B cell (primary cell): ENCODE results near the gene RNF157. TPM values are rescaled to one million over a fixed set of nuclear protein-coding genes. Genes with fewer than 3 reads are reported as not detected.
"Not testable (repeated sequence)": the region's sequence is repeated elsewhere in the genome, so short reads cannot be mapped to it uniquely, and the experiment has no call there.

ENCODE experiments used
- ATAC-seq: fragments of 200-7000 bp; cut with Tn5 transposase; one replicate; pipeline ENCODE4 v1.10.0; 2021; ENCODE audit warnings: low read depth, mild to moderate bottlenecking, moderate number of reproducible peaks, moderate library complexity
- CTCF ChIA-PET: fragments of 350-600 bp; sonication (Branson Sonifier 250); formaldehyde crosslinking; loops from one replicate; lab custom pipeline; 2021; ENCODE audit warnings: antibody characterized with exemption, inconsistent platforms; lab: Charles Lee
- POLR2A ChIA-PET: fragments of 350-600 bp; sonication (Branson Sonifier 250); formaldehyde crosslinking; loops from one replicate; lab custom pipeline; 2021; ENCODE audit warnings: antibody characterized with exemption; lab: Charles Lee
- DNase-seq: peaks from one replicate; pipeline ENCODE4 v3.0.0; 2013
- H2AFZ ChIP-seq: 2 replicates; pipeline ENCODE4 v1.6.1; 2012; ENCODE audit warnings: mild to moderate bottlenecking, low read depth, low read length; ENCODE audit not compliant: insufficient read depth, poor library complexity, severe bottlenecking
- H3K27ac ChIP-seq, 2 donors: 1 replicate in 1 of 2; 2 replicates in 1 of 2; pipeline ENCODE4 v1.5.1; 2012 to 2013; ENCODE audit warnings: low read length in 2 of 2, mild to moderate bottlenecking in 2 of 2, moderate library complexity in 1 of 2
- H3K27me3 ChIP-seq, 4 experiments: fragments of 200-600 bp in 1 of 4; sonication (generic) in 1 of 4; replicated peaks in 1 of 4; 1 replicate in 2 of 4; 2 replicates in 2 of 4; pipeline versions ENCODE4 v1.6.1 to v1.7.0; 2013 to 2016; ENCODE audit warnings: low read length in 3 of 4, mild to moderate bottlenecking in 2 of 4, mixed read lengths in 1 of 4, moderate library complexity in 1 of 4; ENCODE audit not compliant: insufficient read depth in 4 of 4, control insufficient read depth in 3 of 4; ENCODE audit errors: control extremely low read depth in 1 of 4
- H3K36me3 ChIP-seq, 2 experiments: replicated peaks in 1 of 2; 1 replicate in 1 of 2; 2 replicates in 1 of 2; pipeline versions ENCODE4 v1.6.1 to v1.7.1; 2013; ENCODE audit warnings: low read length in 1 of 2; ENCODE audit not compliant: insufficient read depth in 2 of 2, control insufficient read depth in 1 of 2; ENCODE audit errors: control extremely low read depth in 1 of 2, extremely low read depth in 1 of 2
- H3K4me1 ChIP-seq, 2 donors: fragments of 200-600 bp in 1 of 2; sonication (generic) in 1 of 2; 1 replicate in 1 of 2; 2 replicates in 1 of 2; pipeline versions ENCODE4 v1.5.1 to v1.6.1; 2013 to 2017; ENCODE audit warnings: low read length in 2 of 2; ENCODE audit not compliant: control insufficient read depth in 2 of 2, insufficient read depth in 2 of 2
- H3K4me2 ChIP-seq: replicated peaks from 2 replicates; pipeline ENCODE3; 2012; ENCODE audit warnings: mild to moderate bottlenecking, low read depth, low read length; ENCODE audit not compliant: poor library complexity, severe bottlenecking
- H3K4me3 ChIP-seq, 5 experiments: fragments of 200-600 bp in 1 of 5; sonication (generic) in 1 of 5; 1 replicate in 3 of 5; 2 replicates in 2 of 5; pipeline versions ENCODE4 v1.5.1 to v1.7.0; 2011 to 2016; ENCODE audit warnings: low read length in 4 of 5, mild to moderate bottlenecking in 4 of 5, low read depth in 2 of 5, control low read depth in 1 of 5, moderate library complexity in 1 of 5; ENCODE audit not compliant: insufficient read depth in 1 of 5; ENCODE audit errors: control extremely low read depth in 1 of 5, extremely low read depth in 1 of 5
- H3K79me2 ChIP-seq: fragments of 200-600 bp; sonication (generic); one replicate; pipeline ENCODE4 v1.6.0; 2016; ENCODE audit warnings: low read length; ENCODE audit not compliant: control insufficient read depth, insufficient read depth
- H3K9ac ChIP-seq: fragments of 200-600 bp; sonication (generic); 2 replicates; pipeline ENCODE4 v1.6.1; 2017; ENCODE audit warnings: mild to moderate bottlenecking, low read length, moderate library complexity
- H3K9me3 ChIP-seq, 3 donors: one replicate each; pipeline versions ENCODE4 v1.6.1 to v1.7.1; 2013; ENCODE audit warnings: low read length in 2 of 3; ENCODE audit not compliant: control insufficient read depth in 2 of 3, insufficient read depth in 1 of 3; ENCODE audit errors: control extremely low read depth in 1 of 3
- H4K20me1 ChIP-seq: 2 replicates; pipeline ENCODE4 v1.6.0; 2012; ENCODE audit warnings: mild to moderate bottlenecking, low read length; ENCODE audit not compliant: insufficient read depth, control insufficient read depth, poor library complexity, severe bottlenecking
- H3K27ac Mint-ChIP-seq: one replicate; pipeline ENCODE4 v1.8.0; 2021; ENCODE audit warnings: mixed read lengths
- H3K27me3 Mint-ChIP-seq: one replicate; pipeline ENCODE4 v1.8.0; 2021; ENCODE audit warnings: mixed read lengths
- H3K4me1 Mint-ChIP-seq: one replicate; pipeline ENCODE4 v1.8.0; 2021; ENCODE audit warnings: mixed read lengths
- H3K4me3 Mint-ChIP-seq: one replicate; pipeline ENCODE4 v1.8.0; 2021; ENCODE audit warnings: mixed read lengths
- H3K9me3 Mint-ChIP-seq: one replicate; pipeline ENCODE4 v1.8.0; 2022; ENCODE audit warnings: mixed read lengths; ENCODE audit not compliant: insufficient read depth
- EZH2 ChIP-seq: IDR thresholded peaks from 2 replicates; pipeline ENCODE4 v1.6.1; 2012; ENCODE audit warnings: borderline replicate concordance, low read depth, mild to moderate bottlenecking, moderate library complexity, low read length; ENCODE audit not compliant: insufficient read depth, poor library complexity, severe bottlenecking
- WGBS: methylation state at CpG from one replicate; pipeline ENCODE4 v1.1.5; 2013; ENCODE audit warnings: missing lambda C conversion rate; ENCODE audit not compliant: insufficient coverage; 5-methylcytosine and 5-hydroxymethylcytosine counted together
- intact Hi-C: fragments of 100-400 bp; cut with micrococcal nuclease; formaldehyde crosslinking; loops from one replicate; pipeline ENCODE4 v1.10.0; 2022
- polyA plus RNA-seq: library from polyadenylated mRNA; depleted of rRNA; stranded (reverse); fragments of >200 nt; gene quantifications from 2 replicates; pipeline ENCODE4 v1.2.3, GENCODE V29; 2012
- total RNA-seq, 2 donors: library from RNA; stranded (reverse); fragments of 120-200 nt in 1 of 2; gene quantifications; 1 replicate in 1 of 2; 2 replicates in 1 of 2; pipeline versions ENCODE4 v1.2.3 to v1.2.4, GENCODE V29; 2013 to 2022
- TF ChIP-seq, protein P1 (sequence below): fragments of 200-600 bp; IDR thresholded peaks from one replicate; pipeline ENCODE4 v1.8.0; 2022; ENCODE audit warnings: antibody characterized with exemption, mild to moderate bottlenecking

Gene RNF157
- total and polyA plus RNA-seq, 2 donors (not counting 1 experiment from before 2014, with no cell fraction given) = 0.54 to 1.2 TPM

DNA sequence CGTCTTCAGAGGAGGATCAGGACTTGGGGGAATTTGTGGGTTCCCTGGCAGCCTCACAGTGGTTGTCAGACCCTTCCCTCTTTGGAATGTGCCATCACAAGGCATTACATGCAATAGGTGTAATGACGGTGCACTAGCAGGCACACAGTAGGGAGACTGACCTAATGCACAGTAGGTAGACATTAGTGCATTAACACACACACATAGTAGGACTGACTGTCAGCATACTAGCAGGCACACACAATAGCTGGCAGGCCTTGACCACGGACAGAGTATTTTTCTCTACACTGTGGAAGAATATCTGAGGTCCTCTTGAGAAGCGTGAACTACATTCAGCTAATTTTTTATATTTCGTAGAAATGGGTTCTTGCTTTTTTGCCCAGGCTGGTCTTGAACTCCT lies 14.0 kb upstream of the RNF157 start:
- intact Hi-C loops = no loop called here
- ChIA-PET POLR2A (no interaction called here), CTCF (interaction anchor here (0.6 to 1.2 kb wide), 2 partner anchors 9 to 137 kb away, joined by 3 read pairs; no protein-coding TSS in a partner anchor)
- Mint-ChIP-seq H3K4me1 (peaks cover 33% of the 10 kb centered on the region), H3K4me3 (no peak overlapping the region), H3K9me3 (no peaks in the 10 kb centered on the region), H3K27me3 (no peaks in the 10 kb centered on the region), H3K27ac (peak overlapping the region; percentile 46)
- Histone ChIP-seq H3K9ac (no peak overlapping the region), H3K79me2 (no peaks in the 10 kb centered on the region), H3K36me3 (no peaks in the 10 kb centered on the region), H3K4me3 (no peak overlapping the region), H3K27me3 (no peaks in the 10 kb centered on the region), H3K9me3 (peaks cover 0 to 3% (median 0%) of the 10 kb centered on the region in 3 donors), H3K27ac (no peak overlapping the region), H3K4me2 (no peak overlapping the region), H4K20me1 (no peaks in the 10 kb centered on the region), H3K4me1 (peaks cover 23 to 24% of the 10 kb centered on the region in 2 donors), H2AFZ (no peak overlapping the region)
- ATAC-seq = no peak
- DNase-seq = no peak
- TF ChIP-seq EZH2 = no peak
- TF ChIP-seq, protein P1, sequence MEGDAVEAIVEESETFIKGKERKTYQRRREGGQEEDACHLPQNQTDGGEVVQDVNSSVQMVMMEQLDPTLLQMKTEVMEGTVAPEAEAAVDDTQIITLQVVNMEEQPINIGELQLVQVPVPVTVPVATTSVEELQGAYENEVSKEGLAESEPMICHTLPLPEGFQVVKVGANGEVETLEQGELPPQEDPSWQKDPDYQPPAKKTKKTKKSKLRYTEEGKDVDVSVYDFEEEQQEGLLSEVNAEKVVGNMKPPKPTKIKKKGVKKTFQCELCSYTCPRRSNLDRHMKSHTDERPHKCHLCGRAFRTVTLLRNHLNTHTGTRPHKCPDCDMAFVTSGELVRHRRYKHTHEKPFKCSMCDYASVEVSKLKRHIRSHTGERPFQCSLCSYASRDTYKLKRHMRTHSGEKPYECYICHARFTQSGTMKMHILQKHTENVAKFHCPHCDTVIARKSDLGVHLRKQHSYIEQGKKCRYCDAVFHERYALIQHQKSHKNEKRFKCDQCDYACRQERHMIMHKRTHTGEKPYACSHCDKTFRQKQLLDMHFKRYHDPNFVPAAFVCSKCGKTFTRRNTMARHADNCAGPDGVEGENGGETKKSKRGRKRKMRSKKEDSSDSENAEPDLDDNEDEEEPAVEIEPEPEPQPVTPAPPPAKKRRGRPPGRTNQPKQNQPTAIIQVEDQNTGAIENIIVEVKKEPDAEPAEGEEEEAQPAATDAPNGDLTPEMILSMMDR = no peak
- 97% methylated on average over 5 of the region's 5 CpGs for WGBS

DNA sequence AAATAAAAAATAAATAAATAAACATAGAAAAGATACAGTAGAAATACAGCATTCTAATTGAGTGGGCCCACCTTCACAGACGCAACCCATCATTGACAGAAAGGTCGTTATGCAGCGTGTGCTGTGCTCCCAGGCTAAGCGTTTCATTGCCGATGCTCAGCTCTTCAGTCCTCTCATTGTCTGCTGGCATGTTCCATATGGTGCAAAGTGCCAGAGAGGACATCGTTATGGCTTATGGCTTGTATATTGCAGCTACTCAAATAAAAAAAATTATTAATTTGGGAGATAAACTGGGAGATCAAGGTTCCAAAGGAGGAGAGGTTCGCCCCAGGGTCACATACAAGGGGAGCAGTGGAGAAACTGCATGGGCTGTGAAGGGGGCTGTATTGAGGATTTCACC lies 13.5 kb upstream of the RNF157 start:
- ATAC-seq (no peak), DNase-seq (no peak)
- Histone ChIP-seq H3K27ac (no peak overlapping the region), H3K4me2 (no peak overlapping the region), H3K27me3 (no peaks in the 10 kb centered on the region), H3K9ac (no peak overlapping the region), H3K4me1 (peaks cover 23 to 24% of the 10 kb centered on the region in 2 donors), H3K79me2 (no peaks in the 10 kb centered on the region), H3K36me3 (no peaks in the 10 kb centered on the region), H2AFZ (no peak overlapping the region), H4K20me1 (no peaks in the 10 kb centered on the region), H3K9me3 (peaks cover 0 to 3% (median 0%) of the 10 kb centered on the region in 3 donors), H3K4me3 (no peak overlapping the region)
- H3K27me3 Mint-ChIP-seq = no peaks in the 10 kb centered on the region
- TF ChIP-seq EZH2 = no peak
- no peak overlapping the region for H3K4me3 Mint-ChIP-seq
- POLR2A ChIA-PET = no interaction called here
- peak overlapping the region; percentile 46 for H3K27ac Mint-ChIP-seq
- H3K9me3 Mint-ChIP-seq = no peaks in the 10 kb centered on the region
- CTCF ChIA-PET = interaction anchor here (1.2 kb wide), 1 partner anchor 8 kb away, joined by 3 read pairs; no protein-coding TSS in a partner anchor
- peaks cover 32% of the 10 kb centered on the region for H3K4me1 Mint-ChIP-seq
- WGBS = 92% methylated on average over 6 of the region's 7 CpGs
- intact Hi-C loops = no loop called here

DNA sequence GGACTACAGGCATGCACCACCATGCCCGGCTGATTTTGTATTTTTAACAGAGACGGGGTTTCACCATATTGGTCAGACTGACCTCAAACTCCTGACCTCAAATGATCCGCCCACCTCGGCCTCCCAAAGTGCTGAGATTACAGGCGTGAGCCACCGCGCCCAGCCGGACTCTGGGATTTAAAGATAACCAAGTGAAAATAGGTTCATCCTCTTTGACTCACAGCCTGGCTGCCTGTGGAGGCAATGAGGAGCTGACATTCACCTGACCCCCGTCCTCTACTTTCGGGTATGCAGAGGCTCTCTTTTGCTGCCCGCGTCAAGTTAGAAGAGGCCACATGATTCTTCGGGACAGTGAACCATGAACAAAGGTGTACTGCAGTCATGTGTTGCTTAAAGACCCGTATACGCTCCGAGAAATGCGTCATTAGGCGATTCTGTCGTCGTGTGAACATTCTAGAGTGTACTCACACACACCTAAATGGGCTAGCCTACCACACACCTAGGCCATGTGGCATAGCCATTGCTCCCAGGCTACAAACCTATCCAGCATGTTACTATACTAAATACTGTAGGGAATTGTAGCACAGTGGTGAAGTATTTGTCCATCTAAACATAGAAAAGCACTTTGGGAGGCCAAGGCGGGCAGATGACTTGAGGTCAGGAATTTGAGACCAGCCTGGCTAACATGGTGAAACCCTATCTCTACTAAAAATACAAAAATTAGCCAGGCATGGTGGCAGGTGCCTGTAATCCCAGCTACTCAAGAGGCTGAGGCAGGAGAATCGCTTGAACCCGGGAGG lies 12.9 kb upstream of the RNF157 start:
- not testable (repeated sequence) for H3K27ac ChIP-seq, DNase-seq, H3K27me3 Mint-ChIP-seq, H3K79me2 ChIP-seq, H3K27ac Mint-ChIP-seq, H3K27me3 ChIP-seq, ATAC-seq, H2AFZ ChIP-seq, H4K20me1 ChIP-seq, H3K9me3 ChIP-seq, H3K36me3 ChIP-seq, H3K9ac ChIP-seq, H3K4me3 ChIP-seq, H3K9me3 Mint-ChIP-seq
- peaks cover 23 to 24% of the 10 kb centered on the region in 2 donors for H3K4me1 ChIP-seq
- H3K4me2 ChIP-seq = peak overlapping the region; percentile 69
- peak overlapping the region; percentile 81 for H3K4me3 Mint-ChIP-seq
- POLR2A ChIA-PET = interaction anchor here (0.7 kb wide), 1 partner anchor 1452 kb away, joined by 6 read pairs; no protein-coding TSS in a partner anchor
- 87% methylated on average over 18 of the region's 23 CpGs for WGBS
- peaks cover 32% of the 10 kb centered on the region for H3K4me1 Mint-ChIP-seq
- CTCF ChIA-PET = interaction anchor here (0.7 to 1.1 kb wide), 2 partner anchors 46 to 133 kb away, joined by 3 read pairs; no protein-coding TSS in a partner anchor
- intact Hi-C loops = loop anchor here (1.0 kb wide), 1 partner anchor 7 kb away; no protein-coding TSS in a partner anchor
